ENCODE results near the gene ATP1A4. TPM values are rescaled to one million over a fixed set of nuclear protein-coding genes. Genes with fewer than 3 reads are reported as not detected.
A peak's percentile ranks its signal among the peaks of the same experiment; 100 is the strongest.
"Not testable (repeated sequence)": the region's sequence is repeated elsewhere in the genome, so short reads cannot be mapped to it uniquely, and the experiment has no call there.

ATP1A4 gene
- total RNA-seq, 1 donor = not detected

GRCh38 chr1:160122978-160123495, 28.4 kb upstream of the ATP1A4 start:
- DNase-seq (ENCODE audit: low read depth) = no peak
- no peak overlapping the region for H3K4me3 ChIP-seq (ENCODE audit: low read depth, low read length)
- TF ChIP-seq CTCF (IDR thresholded peaks at IDR 0.05; ENCODE audit: insufficient read depth, low read length) = no peak

- no peak for TF ChIP-seq CTCF (IDR thresholded peaks at IDR 0.05; ENCODE audit: insufficient read depth, low read length)
- no peak overlapping the region for H3K4me3 ChIP-seq (ENCODE audit: low read depth, low read length)
- no peak for DNase-seq (ENCODE audit: low read depth)
Measured at GRCh38 chr1:160123726-160124125, 27.7 kb upstream of the ATP1A4 start.

DNA sequence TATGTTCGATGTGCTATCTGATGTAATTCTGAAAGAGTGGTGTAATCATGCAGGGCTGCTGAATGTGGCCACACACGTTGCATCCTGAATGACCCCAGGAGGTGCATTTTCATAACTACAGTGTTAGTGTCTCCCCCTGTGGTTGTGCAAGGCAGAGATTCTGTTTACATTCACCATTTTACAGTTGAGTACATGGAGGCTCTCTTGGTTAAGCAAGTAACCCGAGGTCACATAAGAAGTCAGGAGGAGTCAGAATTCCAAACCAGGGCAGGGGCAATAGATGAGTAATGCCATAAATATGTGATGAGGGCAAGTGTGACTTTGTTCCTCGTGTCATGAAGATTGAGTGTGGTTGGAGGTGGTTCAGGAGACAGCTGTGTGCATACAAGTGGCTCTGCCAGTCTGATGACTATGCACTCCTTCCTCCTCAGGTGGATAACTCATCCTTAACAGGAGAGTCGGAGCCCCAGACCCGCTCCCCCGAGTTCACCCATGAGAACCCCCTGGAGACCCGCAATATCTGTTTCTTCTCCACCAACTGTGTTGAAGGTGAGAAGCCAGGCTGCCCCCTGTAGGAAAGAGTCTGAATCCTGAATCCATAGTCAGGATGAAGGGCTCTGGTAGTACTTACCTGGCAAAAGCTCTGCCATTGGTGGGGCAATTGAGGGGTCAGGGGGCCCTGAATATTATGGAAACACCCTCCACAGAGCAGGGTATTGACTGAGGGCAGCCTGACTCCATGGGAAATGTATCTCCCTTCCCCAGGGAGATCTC, 26.5 kb upstream of the ATP1A4 start:
- peak; percentile 81 for DNase-seq (ENCODE audit: low read depth)
- H3K4me3 ChIP-seq (ENCODE audit: low read depth, low read length) = no peak overlapping the region
- TF ChIP-seq CTCF (IDR thresholded peaks at IDR 0.05; ENCODE audit: insufficient read depth, low read length) = peak; percentile 28

DNA sequence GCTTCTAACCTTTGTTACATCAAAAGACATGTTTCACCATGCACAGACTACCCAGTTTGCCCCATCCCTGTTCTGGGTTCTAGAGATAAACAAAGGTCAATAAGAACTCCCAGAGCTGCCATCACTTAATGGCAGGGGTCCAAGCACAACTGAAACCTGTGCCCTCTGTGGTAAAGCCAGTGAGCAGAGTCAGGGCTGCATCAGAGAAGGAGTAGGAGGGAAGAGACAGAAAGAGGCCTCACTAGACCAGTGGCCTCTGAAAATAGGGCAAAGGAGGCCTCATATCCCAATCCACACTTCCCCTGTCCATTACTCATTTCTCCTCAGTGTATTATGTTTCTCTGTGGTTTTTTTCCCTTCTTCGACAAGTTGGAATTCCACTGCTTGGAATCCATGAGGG, 25.7 kb upstream of the ATP1A4 start:
- no peak overlapping the region for H3K4me3 ChIP-seq (ENCODE audit: low read depth, low read length)
- TF ChIP-seq CTCF (IDR thresholded peaks at IDR 0.05; ENCODE audit: insufficient read depth, low read length) = no peak
- peak; percentile 25 for DNase-seq (ENCODE audit: low read depth)

GRCh38 chr1:160126342-160126741, 25.1 kb upstream of the ATP1A4 start:
- DNase-seq (ENCODE audit: low read depth); H3K4me3 ChIP-seq (ENCODE audit: low read depth, low read length): not testable (repeated sequence)

DNA sequence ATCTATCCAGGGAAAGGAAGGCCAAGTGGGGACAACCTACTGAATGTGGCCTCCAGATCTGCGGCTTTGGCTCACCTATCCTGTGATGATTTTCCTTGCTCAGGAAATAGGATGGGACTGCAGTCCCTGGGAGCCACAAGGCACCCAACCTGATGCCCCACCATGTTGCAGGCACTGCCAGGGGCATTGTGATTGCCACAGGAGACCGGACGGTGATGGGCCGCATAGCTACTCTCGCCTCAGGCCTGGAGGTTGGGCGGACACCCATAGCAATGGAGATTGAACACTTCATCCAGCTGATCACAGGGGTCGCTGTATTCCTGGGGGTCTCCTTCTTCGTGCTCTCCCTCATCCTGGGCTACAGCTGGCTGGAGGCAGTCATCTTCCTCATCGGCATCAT, 24.0 kb upstream of the ATP1A4 start:
- DNase-seq (ENCODE audit: low read depth) = no peak
- no peak for TF ChIP-seq CTCF (IDR thresholded peaks at IDR 0.05; ENCODE audit: insufficient read depth, low read length)
- H3K4me3 ChIP-seq (ENCODE audit: low read depth, low read length) = no peak overlapping the region

DNA sequence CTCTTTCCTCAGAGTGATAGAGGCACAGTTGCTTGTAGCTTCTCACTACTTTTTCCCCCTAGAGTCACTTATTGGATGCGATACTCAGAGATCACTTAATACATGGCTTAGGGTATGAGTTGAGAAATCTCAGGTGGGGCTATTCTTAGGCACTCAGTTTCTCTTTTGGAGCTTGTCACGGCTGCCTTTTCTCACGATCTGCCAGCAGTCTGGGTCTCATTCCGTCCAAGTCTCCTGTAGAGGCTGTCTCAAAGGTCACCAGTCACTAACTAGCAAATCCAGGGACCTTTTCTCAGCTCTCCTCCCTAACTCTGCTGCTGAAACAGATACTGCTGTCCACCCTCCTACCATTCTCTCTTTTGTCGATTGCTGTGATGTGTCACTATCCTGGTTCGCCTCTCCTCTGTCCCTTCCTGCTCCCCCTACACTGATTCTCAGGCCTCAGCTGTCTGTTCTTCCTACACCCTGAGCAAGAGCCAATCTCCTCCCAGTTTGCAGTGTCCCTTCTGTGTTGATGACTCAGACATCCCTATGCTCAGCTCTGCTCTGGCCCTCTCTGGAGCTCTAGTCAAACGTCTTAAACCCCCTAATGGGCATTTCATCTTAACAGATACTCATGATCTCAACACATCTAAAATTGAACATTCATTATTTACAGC, 23.4 kb upstream of the ATP1A4 start:
- H3K4me3 ChIP-seq (ENCODE audit: low read depth, low read length) = no peak overlapping the region
- peak; percentile 39 for DNase-seq (ENCODE audit: low read depth)
- no peak for TF ChIP-seq CTCF (IDR thresholded peaks at IDR 0.05; ENCODE audit: insufficient read depth, low read length)

Data from fibroblast of the aortic adventitia (primary cell).